ENCODE measurements around the gene FAM83C. TPM values are rescaled to one million over a fixed set of nuclear protein-coding genes. Genes with fewer than 3 reads are reported as not detected.

Gene FAM83C
- total and polyA plus RNA-seq, 8 donors: not detected

- WGBS, 2 donors: 0% methylated on average over 58 to 76 of the region's 76 CpGs
- Histone ChIP-seq H3K27ac (peak within 1 kb of the TSS; percentile 90 to 98 (median 98)), H3K36me3 (peaks cover 5 to 20% (median 19%) of the 10 kb centered on the region in 3 donors), H3K27me3 (no peaks in the 10 kb centered on the region), H3K4me1 (peaks cover 0 to 16% (median 6%) of the 10 kb centered on the region in 3 donors), H3K9me3 (no peaks in the 10 kb centered on the region), H3K4me3 (peak within 1 kb of the TSS; percentile 64 to 78 (median 74))
- ATAC-seq (peak; percentile 89 to 96 (median 96)), FAIRE-seq (no peak), DNase-seq (peak; percentile 87 to 95 (median 89))
- TF ChIP-seq, protein P1, sequence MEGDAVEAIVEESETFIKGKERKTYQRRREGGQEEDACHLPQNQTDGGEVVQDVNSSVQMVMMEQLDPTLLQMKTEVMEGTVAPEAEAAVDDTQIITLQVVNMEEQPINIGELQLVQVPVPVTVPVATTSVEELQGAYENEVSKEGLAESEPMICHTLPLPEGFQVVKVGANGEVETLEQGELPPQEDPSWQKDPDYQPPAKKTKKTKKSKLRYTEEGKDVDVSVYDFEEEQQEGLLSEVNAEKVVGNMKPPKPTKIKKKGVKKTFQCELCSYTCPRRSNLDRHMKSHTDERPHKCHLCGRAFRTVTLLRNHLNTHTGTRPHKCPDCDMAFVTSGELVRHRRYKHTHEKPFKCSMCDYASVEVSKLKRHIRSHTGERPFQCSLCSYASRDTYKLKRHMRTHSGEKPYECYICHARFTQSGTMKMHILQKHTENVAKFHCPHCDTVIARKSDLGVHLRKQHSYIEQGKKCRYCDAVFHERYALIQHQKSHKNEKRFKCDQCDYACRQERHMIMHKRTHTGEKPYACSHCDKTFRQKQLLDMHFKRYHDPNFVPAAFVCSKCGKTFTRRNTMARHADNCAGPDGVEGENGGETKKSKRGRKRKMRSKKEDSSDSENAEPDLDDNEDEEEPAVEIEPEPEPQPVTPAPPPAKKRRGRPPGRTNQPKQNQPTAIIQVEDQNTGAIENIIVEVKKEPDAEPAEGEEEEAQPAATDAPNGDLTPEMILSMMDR (IDR thresholded peaks at IDR 0.05): no peak
- intact Hi-C loops (cut with DNase I): loop anchor here in 1 of 3 donors (10.0 kb wide), 1 partner anchor 433 kb away; no protein-coding TSS in a partner anchor
These were observed 14.5 kb downstream of the FAM83C start, which contains the start of gene MMP24OS for GRCh38 chr20:35277531-35278395. TSS of gene MMP24OS (minus strand) at chr20:35278122. CDS start at chr20:35277929, 193 bp downstream.

- no peak for DNase-seq
- intact Hi-C loops (cut with DNase I): loop anchor here in 1 of 3 donors (10.0 kb wide), 1 partner anchor 432 kb away; no protein-coding TSS in a partner anchor
- peaks cover 5 to 20% (median 19%) of the 10 kb centered on the region in 3 donors for H3K36me3 ChIP-seq
- peaks cover 0 to 14% (median 6%) of the 10 kb centered on the region in 3 donors for H3K4me1 ChIP-seq
- peak in 1 of 4 donors; percentile 18 for ATAC-seq
- 6 to 10% methylated on average over 10 of the region's 10 CpGs for WGBS, 2 donors
- FAIRE-seq: no peak
- H3K27ac ChIP-seq: peak overlapping the region; percentile 90 to 98 (median 98)
- peak overlapping the region; percentile 64 to 78 (median 74) for H3K4me3 ChIP-seq
- no peaks in the 10 kb centered on the region for H3K27me3 ChIP-seq
- no peaks in the 10 kb centered on the region for H3K9me3 ChIP-seq
- TF ChIP-seq, protein P1 (IDR thresholded peaks at IDR 0.05): no peak
These were observed 15.1 kb downstream of the FAM83C start for GRCh38 chr20:35277127-35277526.

DNA sequence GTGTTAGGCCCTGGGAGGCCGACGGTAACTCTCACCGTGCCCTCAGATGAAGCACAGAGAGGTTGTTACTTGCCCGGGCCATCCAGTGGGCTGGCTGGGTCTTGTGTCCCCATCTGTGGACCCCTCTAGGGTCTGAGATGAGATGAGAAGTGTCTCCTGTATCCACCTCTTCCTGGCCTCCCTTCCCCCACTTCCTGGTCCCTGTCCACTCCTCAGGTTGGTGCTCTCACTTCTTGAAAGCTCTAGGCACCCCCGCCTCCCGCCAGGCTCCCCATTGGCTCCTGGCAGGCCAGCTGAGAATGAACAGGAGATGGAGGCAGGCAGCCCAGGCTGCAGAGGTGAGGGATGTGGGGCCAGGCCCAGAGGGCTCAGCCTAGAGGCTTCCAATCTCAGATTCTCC, 15.8 kb downstream of the FAM83C start:
- Histone ChIP-seq H3K4me3 (peak overlapping the region in 2 of 4 donors; percentile 64 to 78), H3K36me3 (peaks cover 5 to 25% (median 19%) of the 10 kb centered on the region in 3 donors), H3K27ac (peak overlapping the region in 1 of 4 donors; percentile 98), H3K9me3 (no peaks in the 10 kb centered on the region), H3K27me3 (no peaks in the 10 kb centered on the region), H3K4me1 (peaks cover 0 to 14% (median 6%) of the 10 kb centered on the region in 3 donors)
- intact Hi-C loops (cut with DNase I): loop anchor here in 1 of 3 donors (10.0 kb wide), 1 partner anchor 432 kb away; no protein-coding TSS in a partner anchor
- no peak for FAIRE-seq
- DNase-seq: no peak
- TF ChIP-seq, protein P1 (IDR thresholded peaks at IDR 0.05): no peak
- WGBS, 2 donors: 86 to 92% methylated on average over 6 of the region's 6 CpGs
- ATAC-seq: no peak

DNA sequence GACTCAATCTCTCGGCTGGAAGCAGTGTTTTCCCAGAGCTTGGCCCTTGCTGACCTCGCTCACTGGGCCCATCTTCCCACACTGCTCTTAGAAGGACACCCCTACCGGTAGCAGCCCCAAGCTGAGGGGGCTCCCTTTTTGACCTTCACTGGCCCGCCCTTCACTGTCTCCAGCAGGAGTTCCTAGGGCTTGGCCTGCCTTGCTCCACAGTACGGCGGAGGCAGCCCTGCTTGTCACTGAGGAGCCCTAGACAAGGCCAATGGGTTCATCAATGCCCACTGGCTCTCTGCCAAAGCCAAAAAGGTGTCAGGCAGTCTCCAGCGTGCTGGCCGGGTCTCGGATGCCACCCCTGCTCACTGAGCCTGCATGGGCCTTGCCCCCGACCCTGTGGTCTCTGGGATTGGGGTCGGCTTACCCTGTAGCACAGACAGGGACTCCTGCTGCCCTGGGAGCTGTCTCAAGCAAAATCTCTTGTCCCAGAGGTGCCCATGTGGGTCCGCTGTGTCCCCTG, 16.4 kb downstream of the FAM83C start:
- ATAC-seq: no peak
- H3K27me3 ChIP-seq: no peaks in the 10 kb centered on the region
- peaks cover 5 to 31% (median 19%) of the 10 kb centered on the region in 3 donors for H3K36me3 ChIP-seq
- WGBS, 2 donors: 75 to 81% methylated on average over 12 of the region's 12 CpGs
- TF ChIP-seq, protein P1 (IDR thresholded peaks at IDR 0.05): no peak
- H3K4me3 ChIP-seq: no peak overlapping the region
- H3K27ac ChIP-seq: peak overlapping the region in 1 of 4 donors; percentile 98
- intact Hi-C loops (cut with DNase I): loop anchor here in 1 of 3 donors (10.0 kb wide), 1 partner anchor 431 kb away; no protein-coding TSS in a partner anchor
- DNase-seq: peak in 1 of 6 donors; percentile 37
- no peaks in the 10 kb centered on the region for H3K9me3 ChIP-seq
- peaks cover 0 to 14% (median 6%) of the 10 kb centered on the region in 3 donors for H3K4me1 ChIP-seq
- FAIRE-seq: no peak
